T-helper 1 cell (primary cell): ENCODE measurements around the gene ZBTB17.
A peak's percentile ranks its signal among the peaks of the same experiment; 100 is the strongest.

ENCODE experiments used
- DNase-seq, 5 donors: peaks; one replicate each; pipeline ENCODE4 v3.0.0-alpha.2; 2012 to 2020

Gene ZBTB17

DNA sequence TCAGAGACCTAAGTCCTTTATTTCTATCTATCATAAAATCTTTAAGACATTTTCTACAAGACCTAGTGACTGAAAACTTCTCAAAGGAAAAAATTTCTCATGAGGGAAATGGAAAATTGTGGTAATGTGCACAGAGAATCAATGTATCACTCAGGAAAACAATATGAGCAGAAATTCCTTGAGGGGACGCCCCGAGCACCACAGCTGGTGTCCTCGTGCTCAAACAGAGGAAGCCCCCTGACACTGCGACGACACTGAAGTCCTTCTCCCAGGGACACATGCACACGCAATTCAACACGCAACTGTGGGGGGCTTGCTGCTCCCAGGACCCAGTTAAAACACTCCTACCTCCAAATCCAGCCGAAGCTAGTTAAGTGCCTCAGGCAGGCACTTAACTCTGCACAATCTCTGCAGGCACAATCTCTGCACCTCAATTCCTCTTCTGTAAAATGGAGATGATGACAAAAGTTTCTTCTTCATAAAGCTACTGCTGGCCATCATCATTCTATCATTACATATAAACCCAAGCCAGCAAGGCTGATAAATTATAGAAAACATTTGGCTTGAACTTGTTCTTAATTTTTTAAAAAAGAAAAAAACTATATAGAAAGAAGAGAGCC lies 16.0 kb downstream of the ZBTB17 start:
- DNase-seq, result no peak

DNA sequence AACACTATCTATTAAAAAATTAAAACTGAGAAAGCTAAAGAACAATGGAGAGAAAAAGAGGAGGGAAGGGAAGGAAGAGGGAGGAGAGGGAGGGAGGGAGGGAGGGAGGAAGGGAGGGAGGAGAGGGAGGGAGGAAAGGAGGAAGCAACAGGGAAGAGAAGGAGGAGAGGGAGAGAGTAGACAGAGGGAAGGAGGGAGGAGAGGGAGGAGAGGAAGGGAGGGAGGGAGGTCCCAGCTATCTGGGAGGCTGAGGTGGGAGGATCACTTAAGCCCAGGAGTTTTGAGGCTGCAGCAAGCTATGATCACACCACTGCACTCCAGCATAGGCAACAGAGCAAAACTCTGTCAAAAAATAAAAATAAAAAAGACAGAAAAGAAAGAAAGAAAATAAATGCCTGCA lies 16.5 kb downstream of the ZBTB17 start:
- DNase-seq, result no peak

DNA sequence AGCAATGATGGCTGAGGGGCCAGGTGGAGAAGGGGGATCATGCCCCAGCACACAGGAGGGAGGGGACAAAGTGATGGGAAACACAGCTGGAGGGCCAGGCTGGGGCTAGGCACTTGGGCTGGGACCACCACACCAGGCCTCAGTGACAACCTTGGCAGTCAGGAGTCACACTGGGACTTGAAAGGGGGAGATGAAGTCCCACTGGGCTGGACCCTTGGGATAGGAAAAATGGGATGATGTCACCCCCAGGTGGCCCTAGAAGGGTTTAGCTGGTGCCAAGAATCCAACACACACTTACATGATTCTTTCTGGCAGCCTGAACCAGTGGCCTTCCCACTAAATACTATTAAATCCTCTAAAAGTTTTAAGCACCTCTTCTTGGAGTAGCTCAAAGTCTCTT lies 17.1 kb downstream of the ZBTB17 start:
- no peak for DNase-seq

DNA sequence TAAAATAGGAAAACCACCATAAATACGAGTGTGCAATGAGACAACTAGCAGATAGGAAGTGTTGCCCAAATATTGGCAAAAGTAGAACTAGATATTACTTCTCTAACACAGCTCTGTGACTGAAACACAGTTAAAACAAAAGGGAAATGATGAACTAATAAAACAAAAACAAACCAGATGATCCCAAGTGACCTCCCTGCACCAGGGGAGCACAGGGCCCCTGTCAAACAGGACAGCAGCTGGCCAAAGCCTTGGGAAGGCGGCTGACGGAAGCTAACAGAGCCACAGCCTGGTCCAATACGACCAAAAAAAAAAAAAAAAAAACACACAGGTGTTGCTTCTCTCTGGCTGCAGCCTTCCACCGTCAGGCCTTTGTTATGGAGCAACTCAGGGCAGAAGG lies 17.8 kb downstream of the ZBTB17 start:
- no peak for DNase-seq

DNA sequence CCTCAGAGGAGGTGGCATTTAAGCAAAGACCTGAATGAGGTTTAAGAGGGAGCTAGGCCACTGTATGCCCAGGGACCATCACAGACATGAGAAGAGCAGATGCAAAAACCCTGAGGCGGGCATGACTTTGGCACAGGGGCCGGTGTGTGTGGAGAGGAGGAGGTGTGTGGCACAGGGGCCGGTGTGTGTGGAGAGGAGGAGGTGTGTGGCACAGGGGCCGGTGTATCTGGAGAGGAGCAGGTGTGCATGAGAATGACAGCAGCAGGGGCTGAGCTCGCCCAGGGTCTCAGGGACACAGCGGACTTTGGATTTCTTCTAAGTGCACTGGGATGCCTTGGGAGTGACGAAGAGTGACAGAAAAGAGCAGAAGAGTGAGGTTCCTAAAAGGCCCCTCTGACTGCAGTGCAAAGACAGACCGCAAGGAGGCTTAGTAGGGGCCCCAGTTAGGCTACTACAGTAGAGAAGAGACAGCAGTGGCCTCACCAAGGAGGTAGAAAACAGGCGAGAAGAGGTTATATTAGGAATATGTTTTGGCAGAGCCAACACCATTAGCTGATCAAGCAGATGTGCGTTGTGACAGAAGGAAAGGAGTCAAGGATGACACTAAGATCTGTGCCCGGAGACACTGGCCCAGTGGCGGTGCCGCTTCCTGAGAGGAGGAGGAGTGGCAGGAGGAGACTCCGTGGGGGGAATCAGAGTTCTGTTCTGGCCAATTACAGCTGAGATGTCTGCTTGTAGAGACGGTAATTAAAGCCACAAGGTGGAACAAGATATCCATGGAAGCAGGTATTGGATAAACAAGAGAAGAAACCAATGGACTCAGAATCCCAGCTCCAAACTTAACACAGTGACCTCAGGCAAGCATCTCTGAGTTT lies 18.4 kb downstream of the ZBTB17 start:
- no peak for DNase-seq

DNA sequence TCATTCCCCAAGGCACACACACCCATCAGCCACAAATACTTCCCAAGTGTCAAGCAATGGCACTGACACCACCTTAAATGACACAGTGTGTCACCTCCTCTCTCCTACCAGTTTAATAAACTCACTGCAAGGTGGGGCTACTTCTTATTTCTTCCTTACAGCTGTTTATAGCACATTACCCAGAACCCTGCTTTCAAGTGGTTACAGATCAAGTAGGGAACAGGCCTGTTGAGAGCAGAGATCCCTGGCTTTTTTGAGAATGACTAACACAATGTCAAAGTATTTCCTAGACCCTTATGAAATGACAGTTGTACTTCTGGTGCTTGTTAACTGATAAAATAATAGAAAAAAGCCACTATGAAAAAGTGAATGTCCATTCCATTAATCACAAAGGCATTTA lies 19.8 kb downstream of the ZBTB17 start:
- DNase-seq, result no peak

DNA sequence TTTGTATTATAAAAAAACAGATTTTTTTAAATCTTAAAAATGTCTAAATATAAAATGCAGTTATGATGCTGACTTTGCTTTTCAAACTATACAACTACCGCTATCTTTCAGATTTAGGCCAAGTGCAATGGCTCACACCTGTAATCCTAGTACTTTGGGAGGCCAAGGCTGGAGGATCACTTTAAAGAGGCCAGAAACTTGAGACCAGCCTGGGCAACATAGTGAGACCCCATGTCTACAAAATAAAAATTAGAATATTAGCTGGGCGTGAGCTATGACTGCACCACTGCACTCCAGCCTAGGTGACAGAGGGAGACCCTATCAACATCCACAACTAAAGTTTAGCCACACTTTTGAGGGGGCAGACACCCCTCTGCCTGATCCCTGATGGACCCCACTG lies 20.3 kb downstream of the ZBTB17 start:
- DNase-seq, result no peak

DNA sequence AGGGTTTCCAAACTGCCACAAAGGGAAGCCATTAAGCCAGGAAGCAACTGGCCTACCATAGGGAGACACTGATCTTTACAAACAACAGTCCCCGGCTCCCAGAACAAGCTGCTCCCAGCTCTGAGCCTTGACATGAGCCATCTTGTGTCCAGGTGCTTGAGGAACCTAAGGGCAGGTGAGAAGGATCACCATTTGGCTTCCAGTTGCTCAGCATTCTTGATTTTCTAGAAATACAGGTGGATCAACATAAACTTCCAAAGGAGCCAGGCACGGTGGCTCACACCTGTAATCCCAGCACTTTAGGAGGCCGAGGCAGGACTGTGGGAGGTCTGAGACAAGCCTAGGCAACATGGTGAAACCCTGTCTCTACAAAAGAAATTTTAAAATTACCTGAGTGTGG lies 21.6 kb downstream of the ZBTB17 start:
- no peak for DNase-seq

DNA sequence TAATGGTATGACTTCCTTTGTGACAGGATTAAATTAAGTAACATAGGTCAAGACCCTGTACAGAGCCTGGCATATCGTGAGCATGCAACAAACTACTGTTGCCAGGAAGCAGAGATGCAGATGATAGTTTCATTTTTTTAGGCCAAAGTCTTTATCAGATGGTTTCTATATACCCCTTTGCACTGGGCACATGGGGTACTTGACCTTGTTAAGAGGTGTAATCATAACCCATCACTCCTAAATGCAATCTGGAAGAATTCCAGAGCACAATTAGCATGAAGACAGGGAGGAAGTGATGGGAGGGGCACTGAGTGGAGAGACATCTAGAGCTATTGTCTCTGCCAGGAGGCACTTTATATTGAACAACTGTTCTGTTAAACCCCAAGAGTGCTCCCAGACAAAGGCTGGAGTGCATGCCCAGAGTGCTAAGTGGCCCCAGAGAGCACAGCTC lies 22.1 kb downstream of the ZBTB17 start:
- DNase-seq, result no peak

DNA sequence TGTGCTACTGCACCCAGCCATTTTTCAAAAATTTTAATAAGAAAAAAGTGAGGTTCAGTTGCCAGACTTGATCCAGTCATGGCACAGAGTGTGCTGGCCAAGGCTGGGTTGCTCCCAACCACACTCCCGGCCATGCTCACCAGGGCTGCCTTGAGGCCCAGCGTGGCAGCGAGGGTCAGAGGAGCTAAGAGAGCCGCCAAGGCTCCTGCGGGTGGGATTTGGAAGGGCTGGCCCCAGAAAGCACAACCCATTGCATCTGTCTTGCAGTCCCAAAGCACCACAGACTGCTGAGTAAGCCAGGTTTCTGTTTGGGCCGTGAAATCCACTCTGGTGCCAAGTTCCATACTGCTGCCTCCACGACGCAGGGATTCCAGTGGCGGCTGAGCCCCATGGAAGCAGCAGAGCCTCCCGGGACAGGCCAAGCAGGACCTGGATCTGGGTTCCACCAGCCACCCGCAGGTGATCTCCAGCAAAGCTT lies 22.6 kb downstream of the ZBTB17 start:
- DNase-seq, result no peak

DNA sequence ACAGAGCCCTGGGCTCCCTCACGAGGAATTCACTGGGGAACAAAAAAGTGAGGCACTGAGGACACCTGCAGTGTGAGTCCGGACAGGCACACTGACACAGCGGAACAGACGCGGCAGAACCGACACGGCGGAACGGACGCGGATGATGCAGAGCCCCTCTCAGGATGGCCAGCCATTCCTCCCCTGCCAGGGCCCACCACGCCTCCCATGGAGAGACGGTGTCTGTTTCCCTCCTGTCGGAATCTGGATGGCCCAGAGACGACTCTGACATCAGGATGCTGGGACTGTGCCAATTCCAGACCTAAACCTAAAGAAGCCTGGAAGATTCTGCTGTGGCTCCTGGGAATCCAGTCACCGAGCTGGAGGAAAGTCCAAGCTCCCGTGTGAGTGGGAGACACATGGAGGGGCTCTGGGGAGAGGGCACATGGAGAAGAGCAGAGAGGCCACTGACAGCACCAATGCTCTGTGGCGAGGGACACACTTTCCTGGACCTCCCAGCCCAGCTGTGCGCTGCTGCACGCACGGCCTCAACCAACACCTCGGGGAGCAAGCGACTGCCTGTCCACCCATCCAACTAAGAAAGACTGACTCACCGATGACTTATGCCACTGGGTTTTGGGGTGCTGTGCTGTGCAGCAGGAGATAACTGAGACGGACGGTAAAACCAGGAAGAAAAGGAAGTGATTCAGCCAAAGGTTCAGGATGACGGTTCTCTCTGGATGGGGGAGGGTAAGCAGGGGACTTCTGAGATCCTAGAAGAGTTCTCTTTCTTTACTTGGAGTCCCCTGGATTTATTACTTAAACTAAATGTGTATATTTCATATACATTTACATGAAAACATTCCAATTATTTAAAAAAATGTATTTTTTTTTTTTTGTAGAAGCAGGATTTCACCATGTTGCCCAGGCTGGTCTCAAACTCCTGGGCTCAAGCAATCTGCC lies 23.3 kb downstream of the ZBTB17 start:
- DNase-seq, result peak in 1 of 5 donors; percentile 44

DNA sequence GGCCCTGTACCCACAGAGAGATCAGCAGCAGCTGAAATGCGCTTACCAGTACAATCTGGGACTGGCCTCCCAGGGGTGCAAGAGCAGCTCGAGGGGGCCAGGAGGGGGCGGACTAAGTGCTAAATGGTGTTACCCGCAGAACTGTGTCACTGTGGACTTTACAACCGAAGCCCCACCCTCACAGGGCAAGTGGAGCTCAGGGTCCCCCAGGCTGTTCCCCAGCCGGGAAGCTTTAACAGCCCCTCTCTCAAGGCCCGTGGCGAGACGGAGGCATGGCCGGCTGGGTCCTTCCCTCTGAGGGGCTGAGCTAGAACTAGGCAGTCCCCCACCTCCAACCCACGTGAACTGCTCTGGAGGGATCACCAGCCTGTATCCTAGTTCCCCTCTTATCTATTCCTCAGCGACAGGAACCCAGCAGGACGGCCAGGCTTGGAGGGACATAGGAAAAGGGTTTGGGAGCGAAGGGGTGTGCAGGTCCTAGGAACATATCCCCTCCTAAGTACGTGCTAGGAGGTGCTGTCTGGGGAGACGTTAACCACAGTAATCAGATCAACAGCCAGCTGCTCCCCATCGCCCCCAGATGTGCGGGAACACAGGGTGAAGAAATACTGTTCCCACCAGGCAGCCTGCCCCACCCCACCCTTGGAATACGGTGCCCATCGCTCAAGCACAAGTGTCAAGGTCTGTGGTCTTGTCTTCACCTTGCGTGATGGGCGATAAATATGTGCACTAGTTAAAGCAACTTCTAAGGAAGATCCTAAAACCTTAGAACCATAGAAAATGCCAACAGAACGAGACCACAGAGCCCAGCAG lies 24.4 kb downstream of the ZBTB17 start:
- peak in 2 of 5 donors; percentile 23 to 33 for DNase-seq

DNA sequence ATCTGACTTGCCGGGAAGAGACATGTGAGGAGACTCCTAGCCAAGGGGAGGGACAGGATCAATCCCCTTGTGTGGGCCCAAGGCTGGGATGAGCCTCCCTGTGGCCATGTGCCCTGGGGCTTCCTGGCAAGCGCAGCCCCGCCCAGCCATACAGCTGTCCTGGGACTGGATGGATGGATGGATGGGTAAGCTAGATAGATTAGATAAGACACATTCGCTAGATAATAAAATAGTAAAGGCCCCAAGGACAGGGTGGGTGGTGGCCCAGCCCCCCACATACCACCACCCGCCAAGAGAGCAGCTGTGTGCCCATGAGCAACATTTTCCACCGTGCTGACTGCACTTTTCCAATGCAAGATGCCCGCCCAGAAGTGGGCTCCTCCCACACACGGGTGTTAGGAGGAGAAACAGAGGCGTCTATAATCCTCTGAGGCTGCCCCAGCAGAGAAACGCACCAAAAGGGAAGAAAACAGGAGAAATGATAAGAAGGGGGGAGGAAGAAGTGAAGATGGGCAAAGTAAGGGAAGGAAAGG lies 25.1 kb downstream of the ZBTB17 start:
- peak in 4 of 5 donors; percentile 49 to 65 (median 51) for DNase-seq

DNA sequence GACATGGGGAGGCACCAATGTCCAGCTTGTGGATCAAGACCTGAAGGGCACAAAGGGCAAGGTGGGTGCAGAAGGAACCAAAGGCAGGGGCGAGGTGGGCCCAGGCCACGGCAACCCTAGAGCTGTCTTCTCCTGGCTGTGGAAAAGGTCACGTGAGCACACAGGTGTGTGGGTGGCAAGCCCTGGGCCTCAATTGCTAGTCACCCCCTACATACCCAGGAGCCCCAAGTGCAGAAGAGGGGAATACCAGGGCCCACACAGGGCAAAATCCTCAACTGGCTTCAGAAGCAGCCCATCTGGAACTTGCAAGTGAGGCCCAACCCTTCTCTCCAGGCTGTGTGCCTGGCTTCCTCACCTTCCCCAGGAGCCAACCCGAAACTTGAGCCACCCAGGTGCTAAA lies 25.6 kb downstream of the ZBTB17 start:
- peak in 2 of 5 donors; percentile 22 to 33 for DNase-seq

DNA sequence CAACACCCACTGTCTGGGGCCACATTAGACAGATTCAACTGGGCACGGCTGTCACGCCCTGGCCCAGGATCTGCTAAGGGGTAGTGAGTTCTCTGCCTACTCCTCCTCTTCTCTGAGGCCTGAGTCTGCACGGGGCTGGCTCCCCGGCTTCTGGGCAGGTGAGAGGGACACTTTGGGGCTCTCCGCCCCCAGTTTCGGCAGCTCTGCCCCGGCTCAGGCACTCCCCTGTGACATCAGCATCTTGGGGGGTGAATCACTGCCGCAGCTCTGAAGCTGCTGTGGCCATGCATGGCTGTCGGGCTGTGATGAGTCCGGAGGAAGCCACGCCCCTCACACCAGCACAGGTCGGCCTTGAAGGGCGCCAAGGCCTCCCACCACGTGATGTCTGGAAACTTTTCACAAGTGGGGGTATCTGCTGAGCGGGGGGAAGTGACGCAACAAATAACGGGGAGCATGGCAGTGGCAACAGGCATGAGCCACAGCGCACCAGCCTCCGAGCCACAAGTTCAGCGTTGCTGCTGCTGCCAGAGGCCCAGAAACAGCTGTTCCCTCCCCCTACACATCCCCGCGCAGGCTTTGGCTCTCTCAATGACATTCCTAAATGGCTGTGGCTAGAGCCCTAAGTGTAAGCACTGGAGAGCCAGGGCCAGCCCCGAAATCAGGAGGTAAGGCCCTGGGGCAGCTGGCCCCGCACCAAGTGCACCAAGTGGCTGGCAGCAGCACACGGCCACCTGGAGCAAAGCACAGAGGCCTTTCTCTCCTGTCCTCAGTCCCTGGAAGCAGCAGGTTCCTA lies 26.3 kb downstream of the ZBTB17 start:
- peak; percentile 84 to 93 (median 89) for DNase-seq

DNA sequence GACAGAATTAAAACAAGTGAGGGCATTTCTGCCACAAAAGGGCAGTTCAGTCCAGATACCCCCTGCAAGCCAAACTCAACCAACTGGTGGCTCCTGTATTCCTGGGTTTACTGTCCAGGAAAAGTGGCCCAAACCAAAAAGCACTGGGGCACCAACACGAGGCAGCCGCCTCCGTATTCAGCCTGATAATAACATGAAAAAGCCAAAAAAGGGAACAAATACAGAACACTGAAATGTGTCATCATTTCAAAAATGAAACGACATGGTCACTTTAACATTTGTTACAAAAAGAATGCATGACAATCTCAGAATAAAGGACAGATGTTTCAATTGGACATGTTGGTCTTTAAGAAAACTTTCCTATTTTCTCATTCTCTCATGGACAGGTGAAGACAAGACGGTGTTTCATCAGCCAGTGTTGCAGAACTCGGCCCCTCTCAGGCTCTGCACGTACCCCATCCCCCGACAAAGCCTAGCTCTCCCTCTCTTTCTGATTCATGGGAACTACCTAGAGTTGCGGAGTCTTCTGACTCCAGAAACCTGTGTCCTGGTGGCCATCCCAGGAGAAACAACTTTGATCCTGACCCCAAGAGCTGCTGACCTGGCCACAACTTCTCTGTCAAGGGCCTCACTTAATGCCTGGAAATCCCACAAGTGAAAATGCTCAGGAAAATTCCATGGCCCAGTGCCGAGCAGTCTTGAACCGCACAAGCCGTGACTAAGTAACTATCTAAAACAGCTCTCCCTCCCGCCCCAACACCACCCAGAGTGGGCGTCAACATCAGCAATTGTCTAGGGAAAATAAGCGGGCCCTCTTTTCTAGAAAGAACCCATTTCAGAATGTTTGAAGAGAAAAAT lies 27.1 kb downstream of the ZBTB17 start:
- peak in 1 of 5 donors; percentile 6 for DNase-seq

DNA sequence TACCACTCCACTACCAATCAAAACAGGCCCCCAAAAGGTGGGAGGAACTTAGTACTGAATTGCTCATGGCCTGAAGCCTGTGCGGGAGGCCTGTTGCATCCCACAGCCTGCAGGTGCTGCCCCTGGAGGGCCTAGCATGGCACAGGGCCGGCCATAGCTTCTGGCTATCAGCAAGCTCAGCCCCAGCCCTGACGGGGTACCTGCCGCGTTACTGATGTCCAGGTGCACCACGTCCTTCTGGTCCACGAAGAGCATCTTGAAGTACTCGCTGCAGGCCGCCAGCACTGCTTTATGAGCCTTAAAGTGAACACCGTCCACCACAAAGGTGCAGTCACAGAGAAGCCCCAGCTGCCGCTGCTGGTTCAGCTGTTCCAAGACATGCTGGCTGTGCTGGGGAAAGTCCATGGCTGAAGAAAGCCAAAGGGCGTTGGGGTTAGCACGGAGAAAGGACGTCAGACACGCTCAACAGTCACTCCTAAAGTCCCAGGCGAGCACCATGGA lies 27.8 kb downstream of the ZBTB17 start:
- peak in 1 of 5 donors; percentile 42 for DNase-seq

DNA sequence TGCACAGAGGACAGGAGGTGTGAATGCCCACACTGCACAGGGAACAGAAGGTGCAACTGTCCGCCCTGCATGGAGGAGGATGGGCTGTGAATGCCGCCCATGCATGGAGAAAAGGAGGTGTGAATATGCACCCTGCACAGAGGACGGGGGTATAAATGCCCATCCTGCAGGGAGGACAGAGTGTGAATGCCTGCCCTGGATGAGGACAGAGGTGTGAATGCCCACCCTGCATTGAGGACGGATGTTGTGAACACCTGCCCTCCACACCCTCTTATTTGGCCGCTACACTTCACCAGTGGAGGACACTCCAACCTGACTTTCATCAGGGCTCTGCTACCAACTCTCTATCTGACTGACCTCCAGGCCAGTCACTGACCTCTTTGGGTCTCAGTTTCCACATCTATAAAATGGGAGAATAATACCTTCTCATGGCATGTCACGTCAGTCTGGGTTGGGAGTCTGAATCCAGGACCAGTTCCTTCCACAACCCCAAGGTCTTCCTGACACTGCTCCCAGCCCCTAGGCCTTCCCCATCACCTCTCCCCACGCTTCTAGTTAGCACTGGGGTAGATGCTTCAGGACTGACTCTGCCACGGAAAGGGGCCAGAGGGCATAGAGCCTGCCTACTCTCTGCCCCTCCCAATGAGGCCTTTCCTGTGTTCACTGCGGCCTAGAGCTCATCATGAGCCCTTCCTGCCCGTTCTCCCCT lies 28.4 kb downstream of the ZBTB17 start:
- DNase-seq, result no peak
